Lower leg skin (tissue), 4 donors: ENCODE data around the gene CACNA1D. TPM values are rescaled to one million over a fixed set of nuclear protein-coding genes. Genes with fewer than 3 reads are reported as not detected.

Experiments used
- DNase-seq, 2 donors: peaks; one replicate each; pipeline ENCODE4 v3.0.0-alpha.2; 2019; ENCODE audit warnings: low spot score in 2 of 2
- H3K4me3 ChIP-seq: fragments of 200-600 bp; sonication (generic); 2 replicates; pipeline ENCODE4 v1.5.1; 2017; ENCODE audit warnings: mild to moderate bottlenecking, low read depth; ENCODE audit not compliant: poor library complexity, severe bottlenecking
- POLR2A ChIP-seq, 2 donors: fragments of 450-650 bp; IDR thresholded peaks; one replicate each; pipeline ENCODE4 v1.6.1; 2016 to 2017; ENCODE audit warnings: antibody characterized with exemption in 2 of 2, mild to moderate bottlenecking in 1 of 2, moderate library complexity in 1 of 2
- WGBS, 2 donors: methylation state at CpG; one replicate each; pipeline ENCODE4 v1.1.5; 2018; 5-methylcytosine and 5-hydroxymethylcytosine counted together
- intact Hi-C: fragments of 100-400 bp; cut with DNase I; formaldehyde crosslinking; loops from one replicate; pipeline ENCODE4 v1.15.0; 2023; ENCODE audit warnings: low total_unique reads
- total RNA-seq, 4 donors: library from RNA; depleted of rRNA; stranded (reverse); fragments of >200 nt; gene quantifications; one replicate each; pipeline ENCODE4 v1.1.0, GENCODE V29; 2016
- TF ChIP-seq, protein P1 (sequence below), 3 donors: fragments of 450-650 bp; IDR thresholded peaks; one replicate each; pipeline ENCODE4 v1.5.1; 2016; ENCODE audit warnings: antibody characterized with exemption in 3 of 3, mild to moderate bottlenecking in 3 of 3, moderate library complexity in 2 of 3

Gene CACNA1D
- total RNA-seq, 4 donors from 2014 or later = 2.4 to 12.5 (median 5.6) TPM

DNA sequence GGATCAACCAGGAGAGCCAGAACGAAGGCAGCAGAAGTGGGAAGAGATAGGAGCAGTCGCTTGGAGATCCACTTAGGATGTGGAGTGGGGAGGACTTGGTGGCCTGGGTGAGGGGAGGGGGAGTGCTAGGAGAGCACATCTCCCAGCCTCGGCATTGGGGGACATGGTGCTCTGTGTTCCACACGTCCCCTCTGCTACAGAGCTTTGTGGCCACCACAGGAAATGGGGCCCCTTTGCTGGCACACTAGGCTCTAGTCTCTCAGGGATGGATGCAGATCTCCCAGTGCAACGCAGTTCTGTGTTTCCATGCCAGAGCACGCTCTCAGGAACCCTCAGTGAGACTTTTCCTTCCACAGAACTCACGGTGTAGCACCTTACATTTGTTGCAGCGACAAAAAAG is 283.1 kb downstream of the CACNA1D start:
- TF ChIP-seq POLR2A (IDR thresholded peaks at IDR 0.05) = no peak
- TF ChIP-seq, protein P1, sequence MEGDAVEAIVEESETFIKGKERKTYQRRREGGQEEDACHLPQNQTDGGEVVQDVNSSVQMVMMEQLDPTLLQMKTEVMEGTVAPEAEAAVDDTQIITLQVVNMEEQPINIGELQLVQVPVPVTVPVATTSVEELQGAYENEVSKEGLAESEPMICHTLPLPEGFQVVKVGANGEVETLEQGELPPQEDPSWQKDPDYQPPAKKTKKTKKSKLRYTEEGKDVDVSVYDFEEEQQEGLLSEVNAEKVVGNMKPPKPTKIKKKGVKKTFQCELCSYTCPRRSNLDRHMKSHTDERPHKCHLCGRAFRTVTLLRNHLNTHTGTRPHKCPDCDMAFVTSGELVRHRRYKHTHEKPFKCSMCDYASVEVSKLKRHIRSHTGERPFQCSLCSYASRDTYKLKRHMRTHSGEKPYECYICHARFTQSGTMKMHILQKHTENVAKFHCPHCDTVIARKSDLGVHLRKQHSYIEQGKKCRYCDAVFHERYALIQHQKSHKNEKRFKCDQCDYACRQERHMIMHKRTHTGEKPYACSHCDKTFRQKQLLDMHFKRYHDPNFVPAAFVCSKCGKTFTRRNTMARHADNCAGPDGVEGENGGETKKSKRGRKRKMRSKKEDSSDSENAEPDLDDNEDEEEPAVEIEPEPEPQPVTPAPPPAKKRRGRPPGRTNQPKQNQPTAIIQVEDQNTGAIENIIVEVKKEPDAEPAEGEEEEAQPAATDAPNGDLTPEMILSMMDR (IDR thresholded peaks at IDR 0.05) = no peak
- intact Hi-C loops = no loop called here
- no peak for DNase-seq
- 89 to 95% methylated on average over 8 of the region's 8 CpGs for WGBS, 2 donors
- H3K4me3 ChIP-seq = no peak overlapping the region

DNA sequence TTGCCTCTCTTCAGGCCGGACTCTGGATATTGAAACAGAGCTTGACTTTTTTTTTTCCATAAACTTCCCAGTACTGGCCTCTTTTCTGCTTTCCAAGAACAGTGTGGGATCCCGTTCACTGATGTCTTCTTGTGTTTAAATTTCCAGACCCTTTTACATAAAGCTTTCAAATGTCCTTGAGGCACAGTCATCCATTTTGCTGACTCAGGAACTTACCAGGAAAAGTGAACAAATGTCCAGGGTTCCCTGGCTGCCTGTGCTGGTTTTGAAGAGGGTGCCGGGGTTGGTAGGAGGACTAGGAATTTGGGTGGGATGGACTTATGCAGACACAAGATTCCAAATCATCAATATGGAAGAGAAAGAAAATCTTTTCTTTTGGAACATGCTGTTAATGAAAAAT is 283.7 kb downstream of the CACNA1D start:
- no peak for DNase-seq
- H3K4me3 ChIP-seq = no peak overlapping the region
- no peak for TF ChIP-seq POLR2A (IDR thresholded peaks at IDR 0.05)
- TF ChIP-seq, protein P1 (IDR thresholded peaks at IDR 0.05) = no peak
- WGBS, 2 donors = 88 to 94% methylated on average over 3 of the region's 3 CpGs
- intact Hi-C loops = no loop called here

DNA sequence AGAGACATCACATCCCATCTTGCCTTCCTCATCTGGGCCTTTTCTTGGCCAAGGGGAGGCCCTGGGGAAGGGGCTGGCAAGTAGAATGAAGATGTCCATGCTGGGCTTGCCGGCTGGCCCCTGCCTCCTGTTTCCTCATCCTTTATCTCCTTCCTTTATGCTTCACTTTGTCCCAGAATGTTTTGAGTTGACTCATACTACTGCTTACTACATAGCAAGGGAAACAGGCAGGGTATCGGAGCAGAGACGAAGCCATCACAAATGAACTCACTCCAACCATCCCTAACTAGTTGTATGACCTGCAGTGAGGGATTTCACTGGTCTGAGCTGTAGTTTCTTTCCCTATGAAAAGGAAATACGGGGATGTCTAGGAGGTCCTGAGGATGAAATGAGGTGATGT is 285.8 kb downstream of the CACNA1D start:
- intact Hi-C loops = no loop called here
- no peak overlapping the region for H3K4me3 ChIP-seq
- TF ChIP-seq, protein P1 (IDR thresholded peaks at IDR 0.05) = no peak
- no peak for TF ChIP-seq POLR2A (IDR thresholded peaks at IDR 0.05)
- 81 to 96% methylated on average over 4 of the region's 4 CpGs for WGBS, 2 donors
- DNase-seq = no peak

DNA sequence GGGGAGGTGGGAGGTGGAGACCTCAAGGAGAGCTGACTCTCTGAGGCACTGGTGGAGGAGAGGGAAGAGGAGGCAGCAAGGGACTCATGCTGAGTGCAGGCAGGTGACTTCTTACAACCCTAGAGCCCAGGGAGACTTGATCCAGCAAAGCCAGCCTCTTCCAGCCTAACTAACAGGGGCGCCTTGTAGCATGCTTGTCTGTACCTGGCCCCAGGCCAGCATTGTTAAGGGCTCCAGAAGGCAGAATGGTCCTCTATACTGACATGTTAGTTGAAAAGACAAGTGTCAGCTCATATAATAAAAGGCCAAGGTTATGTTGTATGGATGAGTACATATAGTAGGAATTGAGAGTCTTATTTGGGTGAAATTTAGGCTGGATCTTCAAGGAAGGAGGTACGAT is 286.4 kb downstream of the CACNA1D start:
- DNase-seq = no peak
- intact Hi-C loops = no loop called here
- 86% methylated on average over 2 of the region's 2 CpGs for WGBS, 2 donors
- no peak overlapping the region for H3K4me3 ChIP-seq
- no peak for TF ChIP-seq POLR2A (IDR thresholded peaks at IDR 0.05)
- TF ChIP-seq, protein P1 (IDR thresholded peaks at IDR 0.05) = no peak

DNA sequence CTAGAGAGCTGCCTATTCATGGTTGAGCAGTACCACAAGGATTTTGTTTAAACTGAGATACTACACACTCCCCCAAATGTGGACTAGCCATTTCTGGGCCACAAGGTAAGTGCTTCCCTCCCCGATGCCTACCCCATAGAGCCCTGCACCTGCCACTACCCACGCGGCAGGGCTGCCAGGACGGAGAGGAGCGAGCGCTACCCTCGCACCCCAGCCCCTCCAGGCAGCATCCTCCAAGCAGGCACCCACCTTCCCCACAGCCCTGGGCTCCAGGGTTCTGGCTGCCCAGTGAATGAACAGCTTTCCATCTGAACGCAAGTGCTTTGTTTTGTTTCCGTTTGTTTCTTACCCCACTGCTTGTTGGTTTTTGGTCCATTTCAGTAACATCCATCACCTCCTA is 292.6 kb downstream of the CACNA1D start:
- TF ChIP-seq POLR2A (IDR thresholded peaks at IDR 0.05) = no peak
- TF ChIP-seq, protein P1 (IDR thresholded peaks at IDR 0.05) = no peak
- intact Hi-C loops = no loop called here
- DNase-seq = no peak
- H3K4me3 ChIP-seq = no peak overlapping the region
- WGBS, 2 donors = 84 to 88% methylated on average over 9 of the region's 9 CpGs

DNA sequence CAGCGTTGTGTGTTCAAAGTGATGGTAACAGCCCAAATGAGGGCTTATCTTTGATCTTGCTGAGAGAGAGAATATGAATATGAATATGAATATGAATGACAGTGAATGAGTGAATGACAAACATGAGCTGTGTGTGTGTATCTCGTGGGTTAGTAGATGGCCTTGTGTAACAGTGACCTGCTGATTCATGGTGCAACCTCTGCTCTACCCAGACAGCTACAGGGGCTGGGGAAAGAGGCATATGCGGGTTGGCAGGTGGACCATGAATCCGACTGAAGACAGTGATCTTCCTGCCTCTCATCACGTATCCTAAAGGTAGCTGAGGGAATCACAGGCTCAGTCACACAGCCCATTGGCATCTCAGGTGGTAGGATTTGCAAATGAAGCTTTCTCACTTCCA is 293.6 kb downstream of the CACNA1D start:
- H3K4me3 ChIP-seq = no peak overlapping the region
- 72 to 80% methylated on average over 5 of the region's 5 CpGs for WGBS, 2 donors
- intact Hi-C loops = no loop called here
- DNase-seq = no peak
- TF ChIP-seq, protein P1 (IDR thresholded peaks at IDR 0.05) = no peak
- no peak for TF ChIP-seq POLR2A (IDR thresholded peaks at IDR 0.05)
